HAP-1 (cell line): Measurements from ENCODE around the gene TUBB.

Source experiments
- DNase-seq, 2 experiments: peaks; one replicate each; pipeline ENCODE4 v3.0.0-alpha.2; 2016 to 2020; ENCODE audit warnings: low spot score in 2 of 2
- H3K27me3 ChIP-seq: fragments of 250-450 bp; sonication (Bioruptor Pico); 2 replicates; pipeline ENCODE4 v1.5.1; 2020; ENCODE audit warnings: low read depth, mild to moderate bottlenecking, moderate library complexity
- H3K36me3 ChIP-seq: fragments of 250-450 bp; sonication (Bioruptor Pico); replicated peaks from 2 replicates; pipeline ENCODE4 v1.5.1; 2020; ENCODE audit warnings: mild to moderate bottlenecking
- H3K4me1 ChIP-seq: fragments of 250-450 bp; sonication (Bioruptor Pico); 2 replicates; pipeline ENCODE4 v1.5.1; 2020; ENCODE audit warnings: mild to moderate bottlenecking
- H3K4me3 ChIP-seq: fragments of 250-450 bp; sonication (Bioruptor Pico); 2 replicates; pipeline ENCODE4 v1.5.1; 2020; ENCODE audit warnings: mild to moderate bottlenecking, moderate library complexity
- H3K9me3 ChIP-seq: fragments of 250-450 bp; sonication (Bioruptor Pico); 2 replicates; pipeline ENCODE4 v1.5.1; 2020; ENCODE audit warnings: mild to moderate bottlenecking, moderate library complexity
- in situ Hi-C: fragments of 300-500 bp; cut with MboI; formaldehyde crosslinking; loops from 3 replicates; pipeline ENCODE4 v1.14.3; 2020; ENCODE audit warnings: low sequenced_read_pairs, inconsistent platforms, mixed read lengths

Gene TUBB

GRCh38 chr6:30684386-30685156, 35.6 kb upstream of the TUBB start:
- peaks cover 48% of the 10 kb centered on the region for H3K4me1 ChIP-seq
- no peaks in the 10 kb centered on the region for H3K27me3 ChIP-seq
- peak overlapping the region; percentile 67 for H3K4me3 ChIP-seq
- in situ Hi-C loops: no loop called here
- H3K36me3 ChIP-seq: peaks cover 4% of the 10 kb centered on the region; the same call in 1 of the 2 replicates
- no peaks in the 10 kb centered on the region for H3K9me3 ChIP-seq
- DNase-seq: peak in 1 of 2 experiments; percentile 66

- H3K27me3 ChIP-seq: no peaks in the 10 kb centered on the region
- peaks cover 48% of the 10 kb centered on the region for H3K4me1 ChIP-seq
- H3K9me3 ChIP-seq: no peaks in the 10 kb centered on the region
- peaks cover 3% of the 10 kb centered on the region; the same call in 1 of the 2 replicates for H3K36me3 ChIP-seq
- in situ Hi-C loops: no loop called here
- H3K4me3 ChIP-seq: peak overlapping the region; percentile 67
- peak in 1 of 2 experiments; percentile 47 for DNase-seq
These were observed 34.8 kb upstream of the TUBB start for GRCh38 chr6:30685157-30686008.

DNA sequence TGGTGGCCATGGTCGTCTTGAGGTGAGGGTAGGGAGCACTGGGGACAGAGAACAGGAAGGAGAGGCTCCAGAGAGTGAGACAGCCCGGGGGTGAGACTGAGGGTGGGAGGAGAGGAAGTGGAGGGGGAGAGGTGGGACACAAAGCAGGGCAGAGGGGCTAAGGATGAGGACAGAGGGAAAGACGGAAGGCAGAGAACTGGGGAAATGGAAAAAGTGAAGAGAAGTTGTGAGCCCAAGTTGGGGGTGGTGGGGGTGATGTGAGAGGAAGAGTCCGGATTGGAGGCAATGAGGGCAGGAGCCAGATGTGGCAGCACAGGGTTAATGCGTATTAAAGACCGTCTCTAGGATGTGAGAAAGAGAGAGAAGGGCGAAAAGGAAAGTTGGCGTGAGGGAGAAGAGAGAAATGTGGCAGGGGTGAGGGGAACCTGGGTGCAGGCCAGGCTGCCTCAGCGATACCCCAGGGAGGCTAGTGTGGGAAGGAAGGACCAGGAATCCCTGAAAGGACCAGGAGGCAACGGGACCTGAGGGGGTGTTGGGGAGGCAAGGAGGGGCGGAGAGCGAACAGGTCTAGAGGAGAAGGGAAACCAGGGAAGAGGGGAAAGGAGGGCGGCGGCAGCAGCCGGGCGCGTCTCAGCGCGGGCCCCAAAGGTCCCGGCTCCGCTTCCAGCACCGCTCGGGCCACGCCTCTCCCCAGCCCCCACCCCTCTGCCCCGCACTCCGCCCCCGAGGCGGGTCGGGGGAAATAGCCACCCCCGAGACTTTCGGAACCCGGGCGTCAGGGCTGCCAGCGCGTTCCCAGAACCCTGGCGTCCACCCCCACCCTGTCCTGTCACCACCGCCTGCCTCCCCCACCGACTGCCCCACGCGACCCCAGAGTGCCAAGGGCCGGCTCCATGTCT, 33.9 kb upstream of the TUBB start, which contains the start of gene PPP1R18:
TSS of gene PPP1R18 (minus strand) at position 637 of the 899 bp plus-strand sequence. CDS start at position 10, 627 bp downstream.
- peaks cover 47% of the 10 kb centered on the region for H3K4me1 ChIP-seq
- peak; percentile 49 to 80 for DNase-seq
- H3K9me3 ChIP-seq: no peaks in the 10 kb centered on the region
- no peaks in the 10 kb centered on the region; the same call in 1 of the 2 replicates for H3K36me3 ChIP-seq
- H3K4me3 ChIP-seq: peak within 1 kb of the TSS; percentile 67
- in situ Hi-C loops: no loop called here
- no peaks in the 10 kb centered on the region for H3K27me3 ChIP-seq

- DNase-seq: peak; percentile 89 to 97
- no peaks in the 10 kb centered on the region; the same call in 1 of the 2 replicates for H3K36me3 ChIP-seq
- H3K4me3 ChIP-seq: peak overlapping the region; percentile 67
- peaks cover 46% of the 10 kb centered on the region for H3K4me1 ChIP-seq
- no peaks in the 10 kb centered on the region for H3K9me3 ChIP-seq
- in situ Hi-C loops: no loop called here
- no peaks in the 10 kb centered on the region for H3K27me3 ChIP-seq
These were observed 33.1 kb upstream of the TUBB start for GRCh38 chr6:30686908-30687658.

- in situ Hi-C loops: no loop called here
- Histone ChIP-seq H3K4me3 (peak overlapping the region; percentile 67), H3K27me3 (no peaks in the 10 kb centered on the region), H3K4me1 (peaks cover 40% of the 10 kb centered on the region), H3K36me3 (no peaks in the 10 kb centered on the region; the same call in 1 of the 2 replicates), H3K9me3 (no peaks in the 10 kb centered on the region)
- DNase-seq: no peak
These were observed 32.3 kb upstream of the TUBB start for GRCh38 chr6:30687659-30688431.

DNA sequence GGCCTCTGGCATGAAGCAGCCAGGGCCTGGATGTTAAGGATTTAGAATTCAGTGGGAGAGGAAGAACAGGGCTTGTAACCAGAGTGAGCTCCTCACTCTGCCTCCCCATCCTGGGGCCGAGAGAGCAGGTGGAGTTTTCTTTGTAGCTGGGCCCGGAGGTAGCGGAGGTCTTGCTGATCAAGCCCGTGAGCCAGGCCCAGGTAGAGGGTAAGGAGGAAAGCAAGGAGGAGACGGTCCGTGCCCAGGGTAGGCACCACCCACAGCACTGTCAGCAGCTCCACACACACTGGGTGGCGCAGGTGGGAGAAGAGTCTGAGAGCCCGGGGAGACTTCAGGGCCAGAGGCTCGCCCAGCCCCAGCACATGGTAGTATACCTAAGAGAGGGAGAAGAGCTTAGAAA, 31.6 kb upstream of the TUBB start:
- H3K27me3 ChIP-seq: no peaks in the 10 kb centered on the region
- H3K9me3 ChIP-seq: no peaks in the 10 kb centered on the region
- H3K4me3 ChIP-seq: no peak overlapping the region
- in situ Hi-C loops: no loop called here
- no peak for DNase-seq
- H3K36me3 ChIP-seq: no peaks in the 10 kb centered on the region; the same call in 1 of the 2 replicates
- H3K4me1 ChIP-seq: peaks cover 33% of the 10 kb centered on the region

- H3K36me3 ChIP-seq: no peaks in the 10 kb centered on the region; the same call in 1 of the 2 replicates
- DNase-seq: no peak
- H3K4me1 ChIP-seq: peaks cover 32% of the 10 kb centered on the region
- H3K9me3 ChIP-seq: no peaks in the 10 kb centered on the region
- peak overlapping the region; percentile 52; the same call in 1 of the 2 replicates for H3K4me3 ChIP-seq
- H3K27me3 ChIP-seq: no peaks in the 10 kb centered on the region
- in situ Hi-C loops: no loop called here
These were observed 30.9 kb upstream of the TUBB start for GRCh38 chr6:30689022-30689865.

DNA sequence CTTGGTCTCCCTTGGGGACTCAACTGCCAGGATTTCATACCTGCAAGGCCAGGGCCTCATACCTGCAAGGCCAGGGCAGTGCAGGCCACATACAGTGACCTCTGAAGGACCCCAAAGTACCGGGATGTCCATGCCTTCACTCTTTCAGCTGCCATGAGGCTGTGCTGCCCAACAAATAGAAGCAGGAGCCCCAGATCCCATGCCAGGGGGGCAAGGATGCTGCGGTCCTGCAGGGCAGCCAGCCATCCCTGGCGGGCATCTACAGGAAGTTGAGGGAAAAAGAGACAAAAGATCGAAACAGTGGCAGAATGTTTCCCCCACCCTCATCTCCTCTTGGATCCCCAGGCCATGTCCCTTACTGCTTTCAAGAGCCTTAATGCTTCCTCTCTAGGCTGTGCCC, 30.2 kb upstream of the TUBB start:
- DNase-seq: no peak
- Histone ChIP-seq H3K4me1 (peaks cover 30% of the 10 kb centered on the region), H3K4me3 (peak overlapping the region; percentile 52), H3K9me3 (no peaks in the 10 kb centered on the region), H3K36me3 (no peaks in the 10 kb centered on the region; the same call in 1 of the 2 replicates), H3K27me3 (no peaks in the 10 kb centered on the region)
- in situ Hi-C loops: no loop called here

DNA sequence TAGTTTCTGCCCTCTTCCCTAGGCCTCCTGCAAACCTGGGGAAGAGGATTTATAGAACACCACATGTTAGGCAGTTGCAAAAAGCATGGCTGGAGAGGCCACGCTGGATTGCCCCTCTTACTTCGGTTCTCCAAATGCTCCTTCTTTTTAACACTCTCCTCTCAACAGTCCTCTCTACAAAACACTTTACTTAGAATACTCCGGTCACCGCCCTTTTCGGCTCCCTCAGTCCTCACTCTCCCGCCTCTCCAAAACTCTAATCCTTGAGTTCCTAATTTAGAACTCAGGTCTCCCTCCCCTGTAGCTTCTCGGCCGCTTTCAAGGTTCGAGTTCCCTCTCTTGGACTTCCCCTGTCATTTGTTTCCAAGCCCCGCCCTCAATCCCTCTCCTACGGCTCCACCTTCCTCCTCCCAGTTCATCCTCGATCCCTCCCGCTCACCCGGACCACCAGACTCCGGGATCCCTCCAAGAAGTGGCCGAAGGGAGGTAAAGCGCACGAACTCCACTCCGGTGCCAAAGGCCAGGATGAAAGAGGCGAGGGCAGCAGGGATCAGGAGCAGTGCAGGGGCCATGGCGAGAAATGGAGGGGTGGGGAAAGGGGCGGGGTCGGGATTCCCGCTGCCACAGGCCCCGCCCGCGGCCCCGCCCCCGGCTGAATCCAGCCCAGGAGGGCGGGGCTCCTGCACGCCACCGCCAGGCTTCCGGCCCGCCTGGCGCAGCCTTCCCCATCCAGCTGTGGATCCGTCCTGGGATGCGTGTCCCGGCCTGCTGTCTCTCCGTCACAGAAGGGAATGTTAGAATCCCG, 29.5 kb upstream of the TUBB start, which contains the start of gene NRM:
TSS of gene NRM (minus strand) at position 582 of the 805 bp plus-strand sequence. CDS start at position 572, 10 bp downstream.
- Histone ChIP-seq H3K27me3 (no peaks in the 10 kb centered on the region), H3K4me1 (peaks cover 24% of the 10 kb centered on the region), H3K9me3 (no peaks in the 10 kb centered on the region), H3K36me3 (no peaks in the 10 kb centered on the region; the same call in 1 of the 2 replicates), H3K4me3 (peak within 1 kb of the TSS; percentile 52)
- peak; percentile 95 to 96 for DNase-seq
- in situ Hi-C loops: no loop called here

GRCh38 chr6:30691208-30691847, 28.8 kb upstream of the TUBB start:
- no peaks in the 10 kb centered on the region for H3K9me3 ChIP-seq
- peaks cover 24% of the 10 kb centered on the region for H3K4me1 ChIP-seq
- DNase-seq: no peak
- no peaks in the 10 kb centered on the region; the same call in 1 of the 2 replicates for H3K36me3 ChIP-seq
- peak overlapping the region; percentile 52 for H3K4me3 ChIP-seq
- no peaks in the 10 kb centered on the region for H3K27me3 ChIP-seq
- in situ Hi-C loops: no loop called here
